IPS DF 4.7 (cell line): ENCODE results near the gene TLCD1.
"Not testable (repeated sequence)": the region's sequence is repeated elsewhere in the genome, so short reads cannot be mapped to it uniquely, and the experiment has no call there.

Source experiments
- DNase-seq: peaks from one replicate; pipeline ENCODE4 v3.0.0-alpha.2; 2013; ENCODE audit warnings: low spot score; ENCODE audit errors: extremely low read depth

TLCD1 gene

DNA sequence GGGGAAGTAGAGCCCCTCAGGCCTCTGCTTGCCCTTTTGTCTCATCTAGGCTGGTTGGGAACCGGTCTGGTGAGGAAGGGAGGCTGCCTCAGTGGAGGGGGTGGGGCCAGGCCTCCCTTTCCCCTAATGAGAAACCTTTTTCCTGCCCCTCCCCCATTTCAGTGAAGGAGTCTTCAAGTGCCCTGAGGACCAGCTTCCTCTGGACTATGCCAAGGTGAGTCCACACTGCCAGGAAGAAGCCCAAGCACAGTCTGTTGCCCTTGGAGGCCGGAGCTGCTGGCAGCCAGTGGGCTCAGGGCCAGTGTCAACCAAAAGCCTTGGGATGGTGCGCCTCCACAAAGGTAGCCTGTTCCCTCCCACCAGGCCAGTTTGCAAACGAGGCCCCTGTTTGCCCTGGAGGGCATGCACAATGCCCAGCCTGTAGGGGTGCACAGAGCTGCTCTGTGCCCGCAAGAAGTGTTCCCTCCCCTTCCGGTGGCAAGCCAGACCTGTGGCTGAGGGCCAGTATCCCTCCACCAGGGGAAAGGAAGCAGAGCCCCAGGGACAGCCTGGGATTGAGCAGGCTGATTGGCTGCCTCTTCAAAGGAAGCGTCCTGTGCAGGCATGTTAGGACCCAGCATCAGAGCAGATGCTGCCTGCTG is 21.1 kb upstream of the TLCD1 start:
- DNase-seq: no peak

GRCh38 chr17:28746611-28747050 is 20.6 kb upstream of the TLCD1 start:
- DNase-seq: no peak

DNA sequence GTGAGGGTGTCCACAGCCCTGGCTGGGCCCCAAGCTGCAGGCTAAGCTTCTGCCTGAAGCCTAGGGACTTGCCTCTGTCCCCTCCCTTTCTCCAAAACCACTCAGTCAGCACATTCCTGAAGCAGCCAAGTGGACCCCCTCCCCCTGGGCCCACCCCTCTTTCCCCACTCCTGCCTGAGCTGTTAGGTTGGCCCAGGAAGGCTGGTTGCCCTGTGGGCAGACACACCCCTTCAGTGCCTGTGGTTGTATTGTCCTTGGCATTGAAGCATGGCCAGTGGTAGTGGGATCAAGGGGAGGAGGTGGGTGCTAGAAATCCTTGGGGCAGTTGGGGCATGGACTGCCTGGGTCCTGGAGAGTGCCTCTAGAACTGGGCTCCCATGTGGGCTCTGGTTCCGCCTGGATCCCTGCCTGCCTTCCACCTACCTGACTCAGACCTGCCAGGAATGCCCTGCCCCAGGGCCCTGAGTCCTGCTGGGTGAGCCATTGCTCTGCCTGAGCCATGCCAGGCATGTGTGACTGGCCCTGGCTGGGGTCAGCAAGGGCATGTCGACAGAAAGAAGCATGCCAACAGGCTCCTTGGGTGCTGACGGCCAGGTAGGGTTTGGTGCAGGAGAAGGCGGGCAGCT is 19.9 kb upstream of the TLCD1 start:
- no peak for DNase-seq

DNA sequence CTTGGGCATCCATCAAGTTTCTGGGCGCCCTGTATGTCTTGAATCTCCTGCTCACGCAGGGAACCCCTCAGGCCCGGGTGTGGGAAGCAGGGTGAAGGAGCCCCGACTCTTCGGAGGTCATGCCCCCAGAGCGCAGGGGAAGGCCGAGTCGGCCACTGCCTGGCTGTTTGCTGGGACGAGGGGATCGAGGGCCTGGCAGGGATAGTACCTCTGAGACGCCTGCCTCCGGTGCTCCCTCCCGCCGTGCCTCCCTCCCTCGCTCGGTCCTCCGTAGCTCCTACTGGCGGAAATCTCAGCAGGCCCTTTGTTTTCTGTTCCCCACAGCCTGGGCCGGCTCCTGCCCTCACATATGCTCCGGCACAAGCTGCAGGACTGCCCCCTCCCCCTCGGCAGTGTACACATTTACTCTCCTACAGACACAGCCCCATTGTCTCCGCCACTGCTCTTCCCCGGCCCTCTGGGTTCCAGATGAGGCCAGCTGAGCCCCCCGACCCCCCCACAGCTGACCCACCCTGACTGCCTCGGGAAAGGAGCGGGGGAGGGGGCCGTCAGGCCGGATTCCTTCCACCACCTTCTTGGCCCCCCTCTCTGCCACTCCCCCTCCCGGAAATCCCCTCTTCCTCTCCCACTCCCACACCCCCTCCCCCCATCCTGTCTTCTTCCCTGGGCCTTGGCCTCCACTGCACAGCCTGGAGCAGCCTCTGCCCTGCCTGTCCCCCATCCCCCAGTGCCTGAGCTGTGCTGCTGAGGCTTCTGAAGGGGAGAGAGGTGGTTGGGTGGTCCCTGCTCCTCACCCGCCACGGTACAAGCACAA is 19.1 kb upstream of the TLCD1 start:
- DNase-seq: no peak

DNA sequence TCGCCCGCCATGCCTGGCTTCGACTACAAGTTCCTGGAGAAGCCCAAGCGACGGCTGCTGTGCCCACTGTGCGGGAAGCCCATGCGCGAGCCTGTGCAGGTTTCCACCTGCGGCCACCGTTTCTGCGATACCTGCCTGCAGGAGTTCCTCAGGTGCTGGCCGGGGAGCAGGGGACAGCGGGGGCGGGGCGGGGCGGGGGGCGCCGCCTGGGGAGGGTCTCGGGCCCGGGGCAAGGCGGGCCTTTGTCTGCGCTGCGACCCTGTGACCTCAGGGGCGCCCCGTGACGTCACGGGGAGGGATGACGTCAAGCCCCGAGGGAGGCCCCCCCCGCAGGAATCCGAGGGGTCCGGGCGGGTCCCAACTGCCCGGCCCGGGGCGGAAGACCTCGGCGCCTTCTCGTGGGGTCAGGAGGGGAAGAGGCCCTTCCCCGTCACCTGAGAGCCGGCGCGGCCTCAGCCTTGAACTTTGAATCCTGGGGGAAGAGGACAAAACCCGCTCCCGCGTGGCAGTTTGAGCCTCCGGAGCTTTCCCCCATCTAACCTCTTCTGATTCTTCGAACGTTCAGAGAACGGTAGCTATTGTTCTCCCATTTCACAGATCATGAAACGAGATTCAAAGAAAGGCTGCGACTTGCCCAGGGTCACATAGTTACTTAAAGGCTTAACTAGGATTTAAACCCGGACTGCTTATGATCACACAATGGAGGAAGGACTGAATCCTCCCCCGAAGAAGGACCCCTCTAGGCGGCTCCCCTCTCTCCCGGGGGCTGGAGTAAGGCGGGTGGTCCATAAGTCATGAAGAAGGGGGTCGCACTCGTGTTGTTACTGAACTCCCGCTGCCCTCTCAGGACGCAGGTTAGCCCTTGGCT is 18.3 kb upstream of the TLCD1 start:
- no peak for DNase-seq

GRCh38 chr17:28743243-28744103 is 17.4 kb upstream of the TLCD1 start, which contains the start of gene TRAF4:
Gene TRAF4 (plus strand): TSS chr17:28744011. CDS start chr17:28744113, 102 bp downstream.
- no peak for DNase-seq

DNA sequence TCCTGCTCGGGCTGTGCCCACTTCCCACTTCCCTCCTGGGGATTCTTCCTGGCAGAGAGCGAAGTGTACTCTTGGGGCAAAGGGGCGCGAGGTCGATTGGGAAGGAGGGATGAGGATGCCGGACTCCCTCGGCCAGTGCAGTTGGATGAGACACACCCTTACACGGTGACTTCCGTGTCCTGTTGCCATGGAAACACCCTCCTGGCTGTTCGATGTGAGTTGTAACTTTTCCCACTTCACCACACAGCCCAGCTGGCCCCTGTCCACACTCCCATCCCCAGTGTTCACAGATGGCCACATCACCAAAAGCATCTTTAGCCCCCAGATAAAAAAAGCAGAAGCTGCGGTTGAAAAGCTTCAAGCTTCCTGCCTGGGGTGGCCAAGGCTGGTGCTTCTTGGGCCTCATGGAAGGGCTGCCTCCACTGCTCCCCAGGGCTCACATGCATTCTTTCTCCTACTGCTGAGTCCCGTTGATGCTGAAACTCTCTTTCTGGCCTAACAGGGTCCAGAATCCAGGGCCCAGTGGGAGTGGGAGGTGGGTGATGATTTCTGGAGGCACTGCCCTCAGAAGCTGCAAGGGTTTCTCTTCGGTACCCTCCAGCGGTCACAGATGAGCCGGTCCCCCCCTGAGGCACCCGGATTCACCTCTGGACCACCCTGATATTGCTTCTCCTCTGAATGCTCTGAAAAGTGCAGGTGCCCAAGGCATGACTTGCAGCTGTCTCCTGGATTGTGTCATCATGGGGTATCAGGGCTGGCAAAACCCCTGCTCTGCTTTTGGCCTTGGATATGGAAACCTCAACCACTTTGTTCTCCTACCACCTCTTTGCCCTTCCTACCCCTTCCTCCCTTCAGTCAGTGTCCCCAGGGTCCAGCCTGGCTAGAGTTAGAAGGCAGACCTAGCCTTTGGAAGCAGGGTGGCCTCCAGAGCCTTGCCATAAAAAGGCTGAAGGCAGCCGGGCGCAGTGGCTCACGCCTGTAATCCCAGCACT is 15.6 kb upstream of the TLCD1 start:
- DNase-seq: no peak

- DNase-seq: no peak
These were observed 14.6 kb upstream of the TLCD1 start for GRCh38 chr17:28740406-28741357.

DNA sequence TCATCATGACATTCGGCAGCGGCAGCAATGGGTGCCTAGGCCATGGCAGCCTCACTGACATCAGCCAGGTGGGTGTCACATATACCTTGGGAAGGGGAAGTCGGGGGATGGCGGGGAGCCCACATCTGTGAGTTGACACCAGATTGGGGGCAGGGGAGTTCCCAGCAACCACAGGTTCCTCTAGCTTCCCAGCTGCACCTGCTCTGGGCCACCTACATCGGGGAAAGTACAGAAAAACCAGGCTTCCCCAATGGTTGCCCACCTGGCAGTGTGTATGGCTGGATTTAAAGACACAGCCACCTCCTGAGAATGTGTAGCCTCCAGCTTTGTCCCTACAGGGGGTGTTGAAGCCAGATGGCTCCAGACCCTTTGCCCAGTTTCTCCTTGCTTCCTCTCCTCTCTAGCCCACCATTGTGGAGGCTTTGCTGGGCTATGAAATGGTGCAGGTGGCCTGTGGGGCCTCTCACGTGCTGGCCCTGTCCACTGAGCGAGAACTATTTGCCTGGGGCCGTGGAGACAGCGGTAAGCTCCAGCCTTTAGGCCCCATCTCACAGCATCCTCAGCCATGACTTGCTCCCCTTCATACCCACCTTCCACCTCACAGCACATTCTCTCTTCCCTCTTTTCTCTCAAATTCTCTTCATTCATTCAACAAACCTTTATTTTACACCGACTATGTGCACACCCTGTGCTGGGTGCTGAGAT is 12.8 kb upstream of the TLCD1 start:
- DNase-seq: no peak

GRCh38 chr17:28737770-28738679 is 12.0 kb upstream of the TLCD1 start:
- DNase-seq: no peak

GRCh38 chr17:28737316-28737715 is 11.3 kb upstream of the TLCD1 start:
- DNase-seq: no peak

DNA sequence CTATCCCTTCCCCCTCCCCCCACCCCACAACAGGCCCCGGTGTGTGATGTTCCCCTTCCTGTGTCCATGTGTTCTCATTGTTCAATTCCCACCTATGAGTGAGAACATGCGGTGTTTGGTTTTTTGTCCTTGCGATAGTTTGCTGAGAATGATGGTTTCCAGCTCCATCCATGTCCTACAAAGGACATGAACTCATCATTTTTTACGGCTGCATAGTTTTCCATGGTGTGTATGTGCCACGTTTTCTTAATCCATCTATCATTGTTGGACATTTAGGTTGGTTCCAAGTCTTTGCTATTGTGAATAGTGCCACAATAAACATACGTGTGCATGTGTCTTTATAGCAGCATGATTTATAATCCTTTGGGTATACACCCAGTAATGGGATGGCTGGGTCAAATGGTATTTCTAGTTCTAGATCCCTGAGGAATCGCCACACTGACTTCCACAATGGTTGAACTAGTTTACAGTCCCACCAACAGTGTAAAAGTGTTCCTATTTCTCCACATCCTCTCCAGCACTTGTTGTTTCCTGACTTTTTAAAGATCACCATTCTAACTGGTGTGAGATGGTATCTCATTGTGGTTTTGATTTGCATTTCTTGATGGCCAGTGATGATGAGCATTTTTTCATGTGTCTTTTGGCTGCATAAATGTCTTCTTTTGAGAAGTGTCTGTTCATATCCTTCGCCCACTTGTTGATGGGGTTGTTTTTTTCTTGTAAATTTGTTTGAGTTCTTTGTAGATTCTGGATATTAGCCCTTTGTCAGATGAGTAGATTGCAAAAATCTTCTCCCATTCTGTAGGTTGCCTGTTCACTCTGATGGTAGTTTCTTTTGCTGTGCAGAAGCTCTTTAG is 10.1 kb upstream of the TLCD1 start:
- DNase-seq: not testable (repeated sequence)

DNA sequence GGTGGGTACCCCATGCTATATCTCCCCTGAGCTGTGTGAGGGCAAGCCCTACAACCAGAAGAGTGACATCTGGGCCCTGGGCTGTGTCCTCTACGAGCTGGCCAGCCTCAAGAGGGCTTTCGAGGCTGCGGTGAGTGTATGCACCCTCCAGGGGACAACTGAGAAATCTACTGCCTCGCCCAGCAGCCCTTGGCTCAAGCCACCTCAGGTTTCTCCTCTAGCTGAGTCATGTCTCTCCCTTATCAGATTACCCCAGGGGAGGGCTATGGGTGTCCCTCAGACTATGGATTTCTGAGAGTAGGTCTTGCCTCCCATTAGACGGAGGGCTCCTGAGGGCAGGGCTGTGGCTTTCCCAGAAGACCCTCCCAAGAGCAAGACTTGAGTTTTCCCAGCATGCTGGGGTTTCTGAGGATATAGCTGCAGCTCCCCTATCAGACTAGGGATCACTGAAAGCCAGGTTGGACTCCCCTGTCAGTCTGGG is 9.2 kb upstream of the TLCD1 start:
- DNase-seq: no peak

- no peak for DNase-seq
These were observed 8.7 kb upstream of the TLCD1 start for GRCh38 chr17:28734712-28735241.

GRCh38 chr17:28733346-28733745 is 7.3 kb upstream of the TLCD1 start:
- no peak for DNase-seq
